SK-N-SH (cell line): ENCODE data around the gene KCNAB1. TPM values are rescaled to one million over a fixed set of nuclear protein-coding genes. Genes with fewer than 3 reads are reported as not detected.
A peak's percentile ranks its signal among the peaks of the same experiment; 100 is the strongest.

ENCODE experiments used
- CTCF ChIA-PET: fragments of 300-600, 350-600 bp; formaldehyde crosslinking; extraction: SDS; loops from one replicate; lab custom pipeline; 2021; lab: Yijun Ruan, JAX
- POLR2A ChIA-PET: fragments of 350-600 bp; sonication (Branson Sonifier 250); formaldehyde crosslinking; extraction: SDS; loops from one replicate; lab custom pipeline; 2020; ENCODE audit warnings: antibody characterized with exemption, inconsistent platforms; lab: Yijun Ruan, JAX
- DNase-seq: peaks from one replicate; pipeline ENCODE4 v3.0.0; 2012
- H2AFZ ChIP-seq: fragments of 200-600 bp; sonication (generic); 2 replicates; pipeline ENCODE4 v1.8.1; 2016; ENCODE audit warnings: antibody characterized with exemption, mild to moderate bottlenecking, low read depth
- H3F3A ChIP-seq: fragments of 200-600 bp; sonication (generic); replicated peaks from 2 replicates; pipeline ENCODE3; 2016; ENCODE audit warnings: antibody characterized with exemption, mild to moderate bottlenecking; ENCODE audit not compliant: insufficient read depth
- H3K27ac ChIP-seq, 2 experiments: fragments of 200-500 bp in 1 of 2; fragments of 200-600 bp in 1 of 2; sonication (Bioruptor generic) in 1 of 2; sonication (generic), shearing (Covaris generic) in 1 of 2; 2 replicates each; pipeline versions ENCODE4 v1.5.1 to v1.6.1; 2014 to 2016; ENCODE audit warnings: low read depth in 2 of 2, inconsistent platforms in 1 of 2, low read length in 1 of 2, mild to moderate bottlenecking in 1 of 2, mixed read lengths in 1 of 2
- H3K27me3 ChIP-seq: fragments of 200-600 bp; sonication (generic), shearing (Covaris generic); 2 replicates; pipeline ENCODE4 v1.6.1; 2016; ENCODE audit warnings: mixed run types; ENCODE audit not compliant: insufficient read depth
- H3K36me3 ChIP-seq, 2 experiments: fragments of 200-500 bp in 1 of 2; fragments of 200-600 bp in 1 of 2; sonication (Bioruptor generic) in 1 of 2; sonication (generic) in 1 of 2; replicated peaks in 1 of 2; 2 replicates each; pipeline versions ENCODE3 to v1.5.1; 2014 to 2016; ENCODE audit warnings: low read length in 1 of 2, mild to moderate bottlenecking in 1 of 2; ENCODE audit not compliant: insufficient read depth in 2 of 2, control insufficient read depth in 1 of 2
- H3K4me1 ChIP-seq, 2 experiments: fragments of 200-500 bp in 1 of 2; fragments of 200-600 bp in 1 of 2; sonication (Bioruptor generic) in 1 of 2; sonication (generic), shearing (Covaris generic) in 1 of 2; 2 replicates each; pipeline versions ENCODE4 v1.5.1 to v1.6.1; 2014 to 2016; ENCODE audit warnings: low read depth in 1 of 2, low read length in 1 of 2, mixed run types in 1 of 2; ENCODE audit not compliant: insufficient read depth in 2 of 2, control insufficient read depth in 1 of 2
- H3K4me2 ChIP-seq: fragments of 200-600 bp; sonication (generic), shearing (Covaris generic); 2 replicates; pipeline ENCODE4 v1.6.1; 2017; ENCODE audit warnings: mixed run types
- H3K4me3 ChIP-seq, 2 experiments: fragments of 200-500 bp in 1 of 2; fragments of 200-600 bp in 1 of 2; sonication (Bioruptor generic) in 1 of 2; sonication (generic), shearing (Covaris generic) in 1 of 2; 2 replicates each; pipeline versions ENCODE4 v1.5.1 to v1.8.1; 2014 to 2016; ENCODE audit warnings: low read depth in 2 of 2, inconsistent platforms in 1 of 2, low read length in 1 of 2, mild to moderate bottlenecking in 1 of 2, mixed read lengths in 1 of 2, moderate library complexity in 1 of 2
- H3K79me2 ChIP-seq: fragments of 200-600 bp; sonication (generic); 2 replicates; pipeline ENCODE4 v1.8.1; 2017; ENCODE audit warnings: mild to moderate bottlenecking; ENCODE audit not compliant: insufficient read depth
- H3K9ac ChIP-seq: fragments of 200-600 bp; sonication (generic); 2 replicates; pipeline ENCODE4 v1.6.1; 2017; ENCODE audit warnings: mixed run types
- H3K9me2 ChIP-seq: fragments of 200-600 bp; sonication (generic); 2 replicates; pipeline ENCODE4 v1.6.1; 2017; ENCODE audit warnings: mixed run types
- H3K9me3 ChIP-seq: fragments of 200-600 bp; sonication (generic); 2 replicates; pipeline ENCODE4 v1.6.1; 2017; ENCODE audit warnings: mixed run types, mild to moderate bottlenecking, moderate library complexity
- H4K20me1 ChIP-seq: fragments of 200-600 bp; sonication (generic); 2 replicates; pipeline ENCODE4 v1.6.1; 2017; ENCODE audit warnings: mild to moderate bottlenecking, mixed run types; ENCODE audit not compliant: insufficient read depth
- CHD2 ChIP-seq: fragments of 150-350 bp; IDR thresholded peaks from 2 replicates; pipeline ENCODE4 v1.6.1; 2018; ENCODE audit warnings: low read length; ENCODE audit not compliant: partially characterized antibody
- EP300 ChIP-seq, 2 experiments: IDR thresholded peaks; 2 replicates each; pipeline versions ENCODE4 v1.4.0 to v1.6.1; 2012; ENCODE audit warnings: borderline replicate concordance in 1 of 2, low read depth in 1 of 2, low read length in 1 of 2
- FOXM1 ChIP-seq: IDR thresholded peaks from 2 replicates; pipeline ENCODE4 v1.4.0; 2012; ENCODE audit warnings: low read depth, mild to moderate bottlenecking
- GATA2 ChIP-seq: sonication (generic); formaldehyde crosslinking; IDR thresholded peaks from 2 replicates; pipeline ENCODE4 v1.5.0; 2020; ENCODE audit warnings: mild to moderate bottlenecking, missing genetic modification reagents
- IRF3 ChIP-seq: fragments of 150-350 bp; IDR thresholded peaks from 2 replicates; pipeline ENCODE4 v1.6.1; 2016; ENCODE audit warnings: mild to moderate bottlenecking, low read depth, low read length
- JUND ChIP-seq: IDR thresholded peaks from 2 replicates; pipeline ENCODE4 v1.4.0; 2012
- MXI1 ChIP-seq: IDR thresholded peaks from 2 replicates; pipeline ENCODE4 v1.6.1; 2012; ENCODE audit warnings: mild to moderate bottlenecking, low read depth, low read length, improper control_type of control experiment
- NFIC ChIP-seq: IDR thresholded peaks from 2 replicates; pipeline ENCODE4 v1.4.0; 2012; ENCODE audit warnings: borderline replicate concordance
- POLR2AphosphoS5 ChIP-seq: IDR thresholded peaks from 2 replicates; pipeline ENCODE4 v1.6.1; 2012; ENCODE audit warnings: low read depth, low read length
- RAD21 ChIP-seq: IDR thresholded peaks from 2 replicates; pipeline ENCODE4 v1.6.1; 2012; ENCODE audit warnings: mild to moderate bottlenecking, low read length
- RFX5 ChIP-seq: IDR thresholded peaks from 2 replicates; pipeline ENCODE4 v1.6.1; 2012; ENCODE audit warnings: mild to moderate bottlenecking, improper control_type of control experiment, low read length
- SIN3A ChIP-seq: IDR thresholded peaks from 2 replicates; pipeline ENCODE4 v1.6.1; 2012; ENCODE audit warnings: low read depth, mild to moderate bottlenecking, low read length, moderate library complexity, borderline replicate concordance
- SMC3 ChIP-seq: IDR thresholded peaks from 2 replicates; pipeline ENCODE4 v1.6.1; 2012; ENCODE audit warnings: low read depth, low read length, improper control_type of control experiment
- TCF12 ChIP-seq: IDR thresholded peaks from 2 replicates; pipeline ENCODE4 v1.4.0; 2012
- ZBTB33 ChIP-seq: IDR thresholded peaks from 2 replicates; pipeline ENCODE4 v1.4.0; 2012; ENCODE audit warnings: low read depth, borderline replicate concordance
- whole genome bisulfite sequencing: methylation state at CpG from one replicate; pipeline ENCODE4 v1.1.6; 2017; ENCODE audit warnings: low lambda C conversion rate; 5-methylcytosine and 5-hydroxymethylcytosine counted together
- polyA plus RNA-seq, 3 experiments: library from polyadenylated mRNA; depleted of rRNA; stranded (reverse); fragments of >200 nt; gene quantifications; 2 replicates each; pipeline ENCODE4 v1.2.3, GENCODE V29; 2012
- TF ChIP-seq, protein P1 (sequence below): fragments of 200-600 bp; sonication (generic); IDR thresholded peaks from 2 replicates; pipeline ENCODE4 v1.6.1; 2017; ENCODE audit warnings: antibody characterized with exemption, mild to moderate bottlenecking, moderate library complexity
- TF ChIP-seq, protein P2 (sequence below): IDR thresholded peaks from 2 replicates; pipeline ENCODE4 v1.4.0; 2012; ENCODE audit warnings: low read depth
- TF ChIP-seq, protein P3 (sequence below): IDR thresholded peaks from 2 replicates; pipeline ENCODE4 v1.6.1; 2012; ENCODE audit warnings: mild to moderate bottlenecking, low read depth, low read length, moderate library complexity

KCNAB1 gene
- polyA plus RNA-seq, 1 of the 3 experiments (the other 2 are of a cell fraction) = 82.1 TPM

GRCh38 chr3:156519758-156520162, 399.4 kb downstream of the KCNAB1 start (continued):
- TF ChIP-seq, protein P1, sequence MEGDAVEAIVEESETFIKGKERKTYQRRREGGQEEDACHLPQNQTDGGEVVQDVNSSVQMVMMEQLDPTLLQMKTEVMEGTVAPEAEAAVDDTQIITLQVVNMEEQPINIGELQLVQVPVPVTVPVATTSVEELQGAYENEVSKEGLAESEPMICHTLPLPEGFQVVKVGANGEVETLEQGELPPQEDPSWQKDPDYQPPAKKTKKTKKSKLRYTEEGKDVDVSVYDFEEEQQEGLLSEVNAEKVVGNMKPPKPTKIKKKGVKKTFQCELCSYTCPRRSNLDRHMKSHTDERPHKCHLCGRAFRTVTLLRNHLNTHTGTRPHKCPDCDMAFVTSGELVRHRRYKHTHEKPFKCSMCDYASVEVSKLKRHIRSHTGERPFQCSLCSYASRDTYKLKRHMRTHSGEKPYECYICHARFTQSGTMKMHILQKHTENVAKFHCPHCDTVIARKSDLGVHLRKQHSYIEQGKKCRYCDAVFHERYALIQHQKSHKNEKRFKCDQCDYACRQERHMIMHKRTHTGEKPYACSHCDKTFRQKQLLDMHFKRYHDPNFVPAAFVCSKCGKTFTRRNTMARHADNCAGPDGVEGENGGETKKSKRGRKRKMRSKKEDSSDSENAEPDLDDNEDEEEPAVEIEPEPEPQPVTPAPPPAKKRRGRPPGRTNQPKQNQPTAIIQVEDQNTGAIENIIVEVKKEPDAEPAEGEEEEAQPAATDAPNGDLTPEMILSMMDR = no peak
- TF ChIP-seq RAD21 = no peak

DNA sequence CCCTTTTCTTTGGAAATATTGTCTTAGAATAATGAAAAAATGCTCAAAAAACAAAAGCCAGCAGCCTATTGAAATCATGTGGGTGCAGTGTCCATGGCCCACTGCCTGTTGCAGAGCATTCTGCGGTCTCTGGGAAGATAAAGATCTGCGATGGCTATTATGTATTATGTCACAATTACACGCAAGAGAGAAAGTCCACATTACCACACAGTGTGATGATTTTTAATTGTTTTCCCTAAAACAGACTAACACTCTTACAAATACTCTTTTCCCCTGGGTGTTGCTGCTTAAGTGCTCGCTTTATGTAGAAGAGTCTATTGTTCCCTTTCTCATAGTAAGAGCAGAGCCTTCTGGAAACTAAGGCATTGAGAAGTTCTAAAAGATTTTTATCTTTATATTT, 402.3 kb downstream of the KCNAB1 start:
- Histone ChIP-seq H3K36me3 (peaks cover 57 to 80% of the 10 kb centered on the region in 2 experiments), H3K4me1 (peaks cover 2 to 7% of the 10 kb centered on the region in 2 experiments; a peak in 3 of 4 replicates), H3K9me3 (no peaks in the 10 kb centered on the region), H3K4me2 (no peak overlapping the region), H3K27ac (no peak overlapping the region), H3K79me2 (no peaks in the 10 kb centered on the region; the same call in 1 of the 2 replicates), H3K9me2 (no peaks in the 10 kb centered on the region), H3K27me3 (no peaks in the 10 kb centered on the region), H3F3A (peaks cover 27% of the 10 kb centered on the region), H3K9ac (no peak overlapping the region), H4K20me1 (no peaks in the 10 kb centered on the region), H2AFZ (no peak overlapping the region), H3K4me3 (no peak overlapping the region)
- peak; percentile 43; the same call in 1 of the 2 replicates for TF ChIP-seq GATA2 (CRISPR knock-in tag)
- no peak for TF ChIP-seq SIN3A
- ChIA-PET POLR2A (no interaction called here), CTCF (interaction anchor here (0.6 to 1.1 kb wide), 3 partner anchors 370 to 691 kb away, joined by 3 to 6 read pairs (median 3); no protein-coding TSS in a partner anchor)
- WGBS = 73% methylated on average over 4 of the region's 4 CpGs
- no peak for DNase-seq

- POLR2A ChIA-PET = no interaction called here
- Histone ChIP-seq H3K27me3 (no peaks in the 10 kb centered on the region), H3K36me3 (peaks cover 62 to 86% of the 10 kb centered on the region in 2 experiments), H2AFZ (no peak overlapping the region), H3K4me3 (no peak overlapping the region), H3K4me2 (no peak overlapping the region), H4K20me1 (no peaks in the 10 kb centered on the region), H3K79me2 (no peaks in the 10 kb centered on the region), H3F3A (peaks cover 31% of the 10 kb centered on the region), H3K27ac (no peak overlapping the region), H3K9me3 (no peaks in the 10 kb centered on the region), H3K9ac (no peak overlapping the region), H3K4me1 (peaks cover 2 to 7% of the 10 kb centered on the region in 2 experiments; a peak in 3 of 4 replicates), H3K9me2 (no peaks in the 10 kb centered on the region)
- CTCF ChIA-PET = interaction anchor here (2.8 kb wide), 1 partner anchor 375 kb away, joined by 21 read pairs; no protein-coding TSS in a partner anchor
- no peak for DNase-seq
- WGBS = 100% methylated on average over 1 of the region's 1 CpG
- TF ChIP-seq SMC3 (no peak), FOXM1 (no peak), NFIC (no peak), RFX5 (no peak), RAD21 (no peak), GATA2 (CRISPR knock-in tag) (no peak), EP300 (IDR thresholded peaks at IDR 0.05; ENCODE audit: borderline replicate concordance in 1 of 2, low read depth in 1 of 2, low read length in 1 of 2) (no peak), TCF12 (no peak), ZBTB33 (no peak), POLR2AphosphoS5 (no peak), JUND (no peak), CHD2 (no peak), IRF3 (no peak), MXI1 (no peak)
- TF ChIP-seq, protein P2, sequence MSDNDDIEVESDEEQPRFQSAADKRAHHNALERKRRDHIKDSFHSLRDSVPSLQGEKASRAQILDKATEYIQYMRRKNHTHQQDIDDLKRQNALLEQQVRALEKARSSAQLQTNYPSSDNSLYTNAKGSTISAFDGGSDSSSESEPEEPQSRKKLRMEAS = no peak
- TF ChIP-seq, protein P3, sequence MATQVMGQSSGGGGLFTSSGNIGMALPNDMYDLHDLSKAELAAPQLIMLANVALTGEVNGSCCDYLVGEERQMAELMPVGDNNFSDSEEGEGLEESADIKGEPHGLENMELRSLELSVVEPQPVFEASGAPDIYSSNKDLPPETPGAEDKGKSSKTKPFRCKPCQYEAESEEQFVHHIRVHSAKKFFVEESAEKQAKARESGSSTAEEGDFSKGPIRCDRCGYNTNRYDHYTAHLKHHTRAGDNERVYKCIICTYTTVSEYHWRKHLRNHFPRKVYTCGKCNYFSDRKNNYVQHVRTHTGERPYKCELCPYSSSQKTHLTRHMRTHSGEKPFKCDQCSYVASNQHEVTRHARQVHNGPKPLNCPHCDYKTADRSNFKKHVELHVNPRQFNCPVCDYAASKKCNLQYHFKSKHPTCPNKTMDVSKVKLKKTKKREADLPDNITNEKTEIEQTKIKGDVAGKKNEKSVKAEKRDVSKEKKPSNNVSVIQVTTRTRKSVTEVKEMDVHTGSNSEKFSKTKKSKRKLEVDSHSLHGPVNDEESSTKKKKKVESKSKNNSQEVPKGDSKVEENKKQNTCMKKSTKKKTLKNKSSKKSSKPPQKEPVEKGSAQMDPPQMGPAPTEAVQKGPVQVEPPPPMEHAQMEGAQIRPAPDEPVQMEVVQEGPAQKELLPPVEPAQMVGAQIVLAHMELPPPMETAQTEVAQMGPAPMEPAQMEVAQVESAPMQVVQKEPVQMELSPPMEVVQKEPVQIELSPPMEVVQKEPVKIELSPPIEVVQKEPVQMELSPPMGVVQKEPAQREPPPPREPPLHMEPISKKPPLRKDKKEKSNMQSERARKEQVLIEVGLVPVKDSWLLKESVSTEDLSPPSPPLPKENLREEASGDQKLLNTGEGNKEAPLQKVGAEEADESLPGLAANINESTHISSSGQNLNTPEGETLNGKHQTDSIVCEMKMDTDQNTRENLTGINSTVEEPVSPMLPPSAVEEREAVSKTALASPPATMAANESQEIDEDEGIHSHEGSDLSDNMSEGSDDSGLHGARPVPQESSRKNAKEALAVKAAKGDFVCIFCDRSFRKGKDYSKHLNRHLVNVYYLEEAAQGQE = no peak
Observed at GRCh38 chr3:156525808-156526207, 405.4 kb downstream of the KCNAB1 start.
